CD4-positive, alpha-beta T cell treated with Interleukin-1 beta for 1 hour (primary cell): ENCODE results near the gene NCAN.
"Not testable (repeated sequence)": the region's sequence is repeated elsewhere in the genome, so short reads cannot be mapped to it uniquely, and the experiment has no call there.

ENCODE experiments used
- DNase-seq, 2 donors: peaks; one replicate each; pipeline ENCODE4 v3.0.0-alpha.2; 2020 to 2022

NCAN gene

DNA sequence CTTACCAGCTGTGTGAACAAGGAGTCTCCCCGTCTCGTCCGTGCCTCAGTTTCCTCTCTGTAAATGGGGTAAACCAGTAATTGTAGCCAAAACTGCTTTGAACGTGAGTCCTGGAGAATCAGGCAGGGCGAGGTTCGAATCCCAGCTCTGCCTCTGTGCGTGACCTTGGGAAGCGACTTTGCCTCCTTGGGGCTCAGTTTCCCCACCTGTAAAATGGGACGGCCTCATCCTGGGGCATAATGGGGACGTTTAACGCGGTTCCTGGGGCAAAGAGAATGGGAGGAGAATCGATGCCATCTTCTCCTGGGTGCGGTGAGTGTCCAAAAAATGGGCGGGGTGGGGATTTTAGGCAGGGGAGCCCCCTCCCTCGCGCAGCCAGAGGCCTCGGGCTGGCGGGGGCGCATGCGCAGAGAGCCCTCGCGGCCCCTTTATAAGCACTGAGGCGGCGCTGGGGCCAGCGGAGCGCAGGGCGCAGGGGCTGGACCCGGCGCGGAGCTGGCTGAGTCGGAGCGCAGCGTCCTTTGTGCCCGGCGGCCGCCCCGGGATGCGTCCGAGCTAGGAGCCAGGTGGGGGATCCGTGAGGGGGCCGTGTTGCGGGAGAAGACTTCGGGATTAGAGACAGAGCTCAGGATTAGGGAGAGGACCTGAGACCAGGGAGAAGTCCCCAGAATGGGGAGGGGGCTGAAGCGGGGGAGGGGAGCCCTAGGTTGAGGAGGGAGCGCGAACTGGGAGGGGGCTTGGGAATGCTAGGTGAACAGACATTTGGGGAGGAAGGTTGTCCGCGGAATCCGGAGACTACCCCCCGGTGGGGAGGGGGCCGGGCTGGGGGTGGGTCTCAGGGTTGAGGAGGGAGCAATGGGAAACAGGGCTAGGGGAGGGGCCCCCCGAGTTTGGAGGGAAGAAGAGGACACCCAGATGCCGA is at the start of gene NCAN:
Gene NCAN, plus strand, starts transcription at position 460 of the 922 bp plus-strand sequence. CDS start 4,996 bp downstream, outside the sequence.
- no peak for DNase-seq

DNA sequence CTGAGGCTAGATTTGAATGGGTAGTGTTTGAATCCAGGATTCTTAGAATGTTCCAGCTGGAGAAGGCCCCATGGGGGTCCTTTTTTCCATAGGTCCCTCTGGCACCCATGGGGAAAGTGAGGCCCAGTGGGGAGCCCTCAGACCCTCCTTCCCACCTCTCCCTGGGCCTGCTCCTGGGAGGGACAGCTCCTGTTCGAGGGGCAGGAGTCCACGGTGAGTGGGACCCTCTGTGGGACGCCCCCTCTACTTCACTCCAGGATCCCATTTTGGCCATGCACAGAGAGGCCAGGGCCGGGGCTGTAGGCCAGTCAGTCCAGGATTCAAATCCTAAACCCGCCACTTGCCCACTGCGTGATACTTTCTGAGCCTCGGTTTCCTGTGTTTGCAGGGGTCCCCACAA is 49.3 kb upstream of the NCAN start:
- no peak for DNase-seq

DNA sequence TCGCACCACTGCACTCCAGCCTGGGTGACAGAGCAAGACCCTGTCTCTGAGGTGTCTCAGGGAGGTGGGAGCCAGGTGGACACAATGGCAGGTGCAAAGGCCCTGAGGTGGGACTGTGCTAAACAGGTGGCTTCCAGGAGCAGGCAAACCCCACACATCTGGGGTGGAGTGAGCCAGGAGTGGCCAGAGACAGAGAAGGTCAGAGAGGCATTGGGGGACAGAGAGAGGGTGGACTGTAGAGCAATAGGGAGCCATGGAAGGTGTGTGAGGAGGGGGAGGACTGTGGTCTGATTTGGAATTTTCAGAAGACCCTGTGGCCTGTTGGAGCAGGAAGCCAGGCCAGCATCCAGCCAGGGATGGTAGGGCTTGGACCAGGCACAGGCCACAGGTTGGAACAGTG is 46.4 kb upstream of the NCAN start:
- DNase-seq = no peak

DNA sequence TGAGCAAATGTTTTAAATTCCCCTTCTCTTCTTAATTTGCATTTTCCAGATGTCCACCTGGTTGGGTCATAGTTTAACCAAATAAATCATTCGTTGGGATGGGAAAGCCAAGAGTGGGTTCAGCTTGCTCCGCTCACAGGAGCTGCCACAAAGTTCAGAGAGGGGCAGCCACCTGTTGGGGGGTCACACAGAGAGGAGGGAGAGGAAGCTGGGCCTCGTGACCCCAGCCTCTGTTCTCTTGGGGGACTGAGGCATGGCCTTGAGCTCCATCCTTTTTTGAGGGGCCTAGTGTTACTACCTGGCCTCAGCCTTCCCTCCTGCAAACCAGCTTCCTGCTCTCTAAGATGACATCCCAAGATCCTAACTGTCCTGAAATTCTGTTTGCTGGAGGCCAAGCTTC is 44.1 kb upstream of the NCAN start:
- no peak for DNase-seq

DNA sequence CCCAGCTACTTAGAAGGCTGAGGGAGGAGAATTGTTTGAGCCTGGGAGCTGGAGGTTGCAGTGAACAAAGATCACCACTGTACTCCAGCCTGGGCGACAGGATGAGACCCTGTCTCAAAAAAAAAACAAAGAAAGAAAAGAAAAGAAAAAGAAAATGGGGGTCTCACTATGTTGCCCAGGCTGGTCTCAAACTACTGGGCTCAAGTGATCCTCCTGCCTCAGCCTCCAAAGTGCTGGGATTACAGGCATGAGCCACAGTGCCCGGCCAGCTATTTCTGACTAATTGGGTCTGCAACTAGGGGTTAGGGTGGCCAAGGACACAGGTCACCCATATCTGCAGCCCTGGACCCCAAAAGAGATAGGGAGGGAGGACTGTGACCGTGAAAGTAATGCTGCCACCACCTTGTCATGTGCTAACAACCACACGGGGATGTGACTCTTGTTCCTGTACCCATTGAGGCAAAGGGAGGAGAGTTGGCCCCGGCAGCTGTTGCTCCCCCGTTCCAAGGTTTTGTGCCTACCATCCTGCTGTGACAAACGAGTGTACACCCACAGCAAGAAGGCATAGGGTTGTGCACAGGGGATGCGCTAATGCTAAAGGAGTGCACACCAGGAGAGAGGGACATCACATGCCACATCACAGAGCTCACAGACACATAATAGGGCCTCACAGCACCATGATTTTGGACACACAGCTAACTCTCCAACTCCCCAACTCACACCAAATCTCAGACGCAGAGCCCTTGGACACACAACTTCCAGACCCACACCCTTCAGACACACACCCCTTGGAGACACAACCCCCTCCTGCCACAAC is 42.3 kb upstream of the NCAN start:
- no peak for DNase-seq

DNA sequence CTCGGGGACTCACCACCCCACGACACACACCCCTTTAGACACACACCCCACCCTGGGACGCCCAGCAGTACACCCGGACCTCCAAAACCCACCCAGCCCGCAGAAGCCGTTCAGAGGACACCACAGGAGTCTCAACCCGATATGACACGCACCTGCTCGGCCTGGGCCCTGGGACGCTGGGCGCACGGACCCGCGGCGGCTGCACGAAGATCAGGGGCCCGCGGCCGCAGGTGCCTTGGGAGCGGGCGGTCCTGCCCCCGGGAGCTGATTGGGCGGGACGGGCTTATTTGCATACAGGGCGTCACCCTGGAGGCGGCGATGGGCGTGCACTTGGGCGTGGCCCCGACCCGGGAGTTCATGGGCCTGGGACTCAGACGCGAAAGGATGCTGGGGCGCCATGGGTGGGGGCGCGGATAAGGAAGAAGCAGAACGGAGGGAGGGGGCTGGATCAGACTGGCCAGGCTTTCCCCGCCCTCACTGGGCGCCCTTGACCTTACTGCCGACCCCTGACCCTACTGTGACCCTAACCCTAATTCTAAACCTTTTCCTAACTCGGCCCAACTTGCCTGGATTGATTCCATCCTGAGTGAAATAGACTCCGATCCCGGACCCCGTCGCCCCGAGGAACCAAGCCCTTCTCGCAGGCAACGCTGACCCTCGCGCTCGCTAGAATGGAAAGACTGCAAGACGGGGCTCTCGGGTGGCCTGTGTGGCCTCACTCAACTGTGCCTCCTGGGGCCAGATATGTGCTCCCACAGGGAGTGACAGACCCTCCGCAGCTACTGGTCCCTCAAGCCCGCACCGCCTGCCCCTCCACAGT is 41.5 kb upstream of the NCAN start, which contains the start of gene MEF2B:
Gene MEF2B, minus strand, starts transcription at position 211 of the 820 bp plus-strand sequence. CDS start 19,528 bp downstream, outside the sequence.
- peak; percentile 75 to 79 for DNase-seq

DNA sequence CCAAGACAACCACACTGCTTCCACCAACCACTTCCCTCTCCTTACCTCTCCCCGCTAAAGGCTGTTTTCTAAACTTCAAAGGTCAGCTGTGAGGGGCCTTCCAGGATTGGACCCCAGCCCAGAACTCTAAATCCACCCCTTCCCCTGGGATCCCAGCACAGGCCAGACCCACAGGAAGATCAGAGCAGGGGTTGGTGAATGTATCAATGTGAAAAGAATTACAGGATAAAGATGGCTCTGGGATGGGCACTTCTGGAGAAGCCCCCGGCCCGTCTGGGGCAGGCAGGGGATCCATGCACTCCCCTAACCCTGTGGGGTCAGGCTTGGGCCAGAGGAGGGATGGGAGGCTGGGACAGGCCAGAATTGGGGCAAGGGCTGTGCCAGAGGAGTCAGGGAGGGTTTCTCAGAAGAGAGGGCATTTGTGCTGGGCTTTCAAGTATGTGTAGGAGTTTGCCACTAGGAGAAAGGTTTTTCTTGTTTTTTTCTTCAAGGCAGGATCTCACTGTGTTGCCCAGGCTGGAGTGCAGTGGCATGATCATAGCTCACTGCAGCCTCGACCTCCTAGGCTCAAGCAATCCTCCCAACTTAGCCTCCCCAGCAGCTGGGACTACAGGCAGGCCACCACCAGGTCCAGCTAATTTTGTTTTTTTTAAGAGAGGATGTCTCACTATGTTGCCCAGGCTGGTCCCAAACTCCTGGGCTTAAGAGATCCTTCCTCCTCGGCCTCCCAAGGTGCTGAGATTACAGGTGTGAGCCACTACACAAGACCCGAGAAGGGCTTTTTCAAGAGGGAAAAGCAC is 40.7 kb upstream of the NCAN start:
- DNase-seq = no peak

DNA sequence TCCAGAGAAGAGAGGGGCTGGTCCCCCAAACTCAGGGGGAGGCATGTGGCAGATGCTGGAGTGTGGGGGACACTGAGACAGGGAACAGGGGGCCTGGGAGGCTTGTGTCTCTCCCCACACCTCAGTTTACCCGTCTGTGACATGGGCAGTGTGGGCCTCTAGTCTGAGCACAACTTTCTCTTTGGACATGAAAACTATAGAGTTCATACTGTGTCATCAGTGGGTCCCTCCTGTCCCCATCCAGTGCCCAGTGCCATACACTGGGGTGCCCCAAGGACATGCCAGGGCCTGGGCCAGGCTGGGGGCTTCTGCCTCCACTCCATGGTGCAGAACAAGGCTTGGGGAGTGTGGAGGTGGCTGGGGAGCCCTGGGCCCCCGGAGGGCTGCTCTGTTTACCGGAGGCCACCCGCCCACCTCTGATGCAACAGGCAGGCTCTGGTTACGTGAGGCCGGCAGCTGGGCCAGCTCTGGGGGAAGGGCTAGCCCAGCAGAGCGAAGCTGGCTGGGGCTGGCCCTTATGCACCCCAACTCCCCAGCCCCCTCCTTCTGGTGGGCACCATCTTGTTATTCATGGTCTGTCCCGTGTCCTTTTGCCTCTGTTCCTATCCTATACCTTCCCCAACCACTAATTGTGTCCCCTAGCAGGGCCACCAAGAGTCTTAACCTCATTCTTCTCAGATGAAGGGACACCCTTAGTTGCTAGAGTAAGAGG is 39.8 kb upstream of the NCAN start:
- no peak for DNase-seq

DNA sequence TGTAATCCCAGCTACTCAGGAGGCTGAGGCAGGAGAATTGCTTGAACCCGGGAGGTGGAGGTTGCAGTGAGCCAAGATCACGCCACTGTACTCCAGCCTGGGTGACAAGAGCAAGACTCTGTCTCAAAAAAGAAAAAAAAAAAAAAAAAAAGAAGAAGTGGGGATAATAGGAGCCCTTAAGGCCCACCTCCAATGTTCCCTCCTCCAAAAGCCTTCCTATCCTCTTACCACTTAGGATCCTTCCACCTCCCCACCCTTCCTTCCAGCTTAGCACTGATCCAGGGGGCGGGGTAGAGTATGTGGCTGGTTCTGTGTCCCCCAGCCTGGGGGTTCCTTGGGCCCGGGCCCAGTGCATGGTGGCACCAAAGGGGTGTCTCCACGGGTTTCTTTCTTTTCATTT is 38.5 kb upstream of the NCAN start:
- not testable (repeated sequence) for DNase-seq

DNA sequence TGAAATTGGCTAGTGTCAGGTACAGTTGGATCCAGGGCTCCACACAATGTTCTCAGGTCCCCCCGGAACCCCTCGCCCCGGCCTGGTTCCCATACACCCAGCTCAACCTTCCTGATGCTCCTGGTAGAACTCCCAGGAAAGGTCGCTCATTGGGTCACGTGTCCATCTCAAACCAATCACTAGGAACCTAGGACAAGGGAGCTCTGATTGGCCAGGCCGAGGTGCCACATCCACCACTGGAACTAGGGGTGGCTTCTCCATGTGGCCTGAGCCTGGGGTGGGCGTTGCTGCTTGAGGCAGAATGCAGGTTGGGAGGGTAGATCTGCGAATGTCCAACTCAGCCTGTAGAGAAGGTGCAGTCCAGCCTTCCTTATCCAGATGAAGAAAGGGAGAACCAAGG is 34.8 kb upstream of the NCAN start:
- no peak for DNase-seq

DNA sequence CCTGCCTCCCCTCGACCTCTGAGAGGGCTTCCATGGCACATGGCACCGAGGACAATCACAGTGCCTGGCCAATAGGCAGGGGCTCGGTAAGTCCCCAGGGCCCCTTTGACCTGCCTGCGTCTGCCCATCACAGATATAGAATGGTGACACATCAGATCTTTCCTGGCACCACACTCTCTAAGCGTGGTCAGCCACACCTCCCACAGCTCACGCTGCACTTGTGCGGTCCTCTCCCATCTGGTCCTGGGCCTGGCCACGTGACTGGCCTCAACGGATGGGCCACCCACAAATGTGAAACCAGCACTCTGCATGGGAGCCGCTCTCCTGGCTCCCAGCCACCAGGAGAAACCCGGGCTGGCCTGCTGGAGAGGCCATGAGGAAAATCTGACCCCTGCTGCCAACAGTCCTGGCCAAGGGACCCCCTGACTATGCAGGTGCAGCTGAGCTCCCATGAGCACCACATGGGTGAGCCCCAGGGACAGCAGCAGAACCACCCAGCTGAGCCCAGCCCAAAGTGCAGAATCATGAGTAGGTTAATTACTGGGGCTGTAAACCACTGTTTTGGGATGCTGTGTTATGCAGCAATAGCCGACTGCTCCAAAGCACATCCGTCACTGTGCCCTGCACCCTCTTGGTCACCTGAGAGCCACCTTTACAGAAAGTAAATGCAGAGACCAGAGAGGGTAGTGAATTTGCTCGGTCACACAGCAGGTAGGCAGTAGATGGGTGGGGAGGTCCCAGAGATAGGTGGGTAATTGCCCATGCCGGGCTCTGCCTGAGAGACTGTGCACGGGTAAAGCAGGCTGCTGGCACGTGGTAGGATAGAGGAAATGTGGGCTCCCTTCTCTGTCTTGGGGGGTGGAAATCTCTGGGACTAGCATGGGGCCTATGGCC is 32.0 kb upstream of the NCAN start:
- no peak for DNase-seq

DNA sequence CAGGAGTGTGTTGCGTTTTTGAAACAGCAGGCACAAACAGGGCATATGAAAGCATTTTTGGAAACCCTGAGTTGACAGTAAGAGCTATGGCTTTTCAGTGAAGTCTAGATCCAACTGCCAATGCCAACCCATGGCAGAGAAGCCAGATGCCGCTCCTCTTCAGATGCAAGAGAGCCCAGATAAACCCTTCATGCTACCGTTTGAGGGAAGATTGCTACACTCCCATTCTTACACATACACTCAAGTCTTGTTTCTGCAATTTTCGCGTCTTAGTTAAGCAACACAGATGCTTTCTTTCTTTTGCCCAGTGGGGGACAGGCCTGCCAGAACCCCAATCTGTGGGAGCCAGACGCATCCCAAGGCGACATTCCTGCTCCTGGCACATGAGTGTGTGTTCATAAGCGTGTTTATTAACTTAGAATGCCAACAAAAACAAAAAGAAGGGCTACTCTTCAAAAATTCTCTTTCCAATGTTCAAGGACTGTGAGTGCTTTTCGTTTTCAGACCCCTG is 30.2 kb upstream of the NCAN start:
- no peak for DNase-seq

DNA sequence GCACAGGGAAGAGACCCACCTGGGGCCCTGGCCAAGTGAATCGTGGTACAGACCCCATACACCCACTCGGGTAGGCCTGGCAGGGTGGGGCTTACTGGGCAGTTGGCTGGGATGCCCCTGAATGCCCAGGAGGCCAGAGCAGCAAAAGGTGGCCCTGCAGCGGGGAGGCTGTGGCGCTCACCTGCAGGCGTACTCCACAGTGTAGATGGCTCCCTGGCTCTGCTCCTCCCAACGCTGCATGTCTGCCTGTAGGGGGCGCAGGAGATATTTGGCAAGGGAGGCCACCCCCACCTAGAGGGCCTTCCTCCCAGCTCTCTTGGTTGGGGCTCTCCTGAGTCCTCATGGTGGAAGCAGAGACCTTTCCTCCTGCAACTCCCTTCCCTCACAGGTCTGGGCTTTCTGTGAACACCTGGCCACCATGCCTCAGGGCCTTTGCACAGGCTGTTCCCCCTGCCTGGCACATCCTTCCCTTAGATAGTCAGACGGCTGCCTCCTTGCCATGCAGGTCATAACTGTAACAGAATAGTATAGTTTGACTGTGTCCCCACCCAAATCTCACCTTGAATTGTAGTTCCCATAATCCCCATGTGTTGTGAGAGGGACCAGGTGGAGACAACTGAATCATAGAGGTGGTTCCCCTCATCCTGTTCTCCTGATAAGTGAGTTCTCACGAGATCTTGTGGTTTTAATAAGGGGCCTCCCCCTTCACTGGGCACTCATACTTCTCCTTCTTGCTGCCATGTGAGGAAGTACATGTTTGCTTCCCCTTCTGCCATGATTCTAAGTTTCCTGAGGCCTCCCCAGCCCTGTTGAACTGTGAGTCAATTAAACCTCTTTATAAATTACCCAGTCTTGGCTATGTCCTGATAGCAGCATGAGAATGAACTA is 25.7 kb upstream of the NCAN start:
- DNase-seq = peak; percentile 60 to 68

DNA sequence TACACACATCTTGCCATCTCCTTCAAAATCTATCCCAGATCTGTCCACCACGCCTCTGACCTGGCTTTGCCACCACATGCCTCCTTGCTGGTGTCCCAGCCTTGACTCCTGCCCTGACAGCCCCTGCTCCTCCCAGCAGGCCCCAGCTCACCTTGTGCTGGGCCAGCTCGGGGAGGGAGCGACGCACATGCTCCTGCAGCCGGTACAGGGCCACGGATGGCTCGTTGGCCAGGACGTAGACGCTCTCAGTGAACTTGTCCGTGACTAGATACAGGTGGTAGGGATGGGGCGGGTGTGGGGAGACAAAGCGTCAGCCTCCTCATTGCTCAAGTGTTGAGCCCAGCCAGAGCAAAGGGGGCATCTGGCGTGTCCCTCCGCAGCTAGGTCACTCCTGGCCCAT is 25.0 kb upstream of the NCAN start:
- DNase-seq = no peak

DNA sequence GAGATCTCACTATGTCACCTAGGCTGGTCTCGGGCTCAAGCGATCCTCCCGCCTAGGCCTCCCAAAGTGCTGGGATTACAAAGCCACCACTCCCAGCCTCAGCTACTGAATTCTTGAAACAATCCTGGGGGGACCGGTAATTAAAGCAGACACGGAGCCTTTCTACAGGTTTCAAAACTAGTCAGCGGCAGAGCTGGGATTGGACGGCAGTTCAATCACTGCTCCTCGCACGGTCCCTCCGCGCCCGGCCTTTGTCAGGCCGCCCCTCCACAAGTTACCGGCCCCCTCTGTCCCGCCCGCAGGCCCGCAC is 20.0 kb upstream of the NCAN start:
- no peak for DNase-seq

DNA sequence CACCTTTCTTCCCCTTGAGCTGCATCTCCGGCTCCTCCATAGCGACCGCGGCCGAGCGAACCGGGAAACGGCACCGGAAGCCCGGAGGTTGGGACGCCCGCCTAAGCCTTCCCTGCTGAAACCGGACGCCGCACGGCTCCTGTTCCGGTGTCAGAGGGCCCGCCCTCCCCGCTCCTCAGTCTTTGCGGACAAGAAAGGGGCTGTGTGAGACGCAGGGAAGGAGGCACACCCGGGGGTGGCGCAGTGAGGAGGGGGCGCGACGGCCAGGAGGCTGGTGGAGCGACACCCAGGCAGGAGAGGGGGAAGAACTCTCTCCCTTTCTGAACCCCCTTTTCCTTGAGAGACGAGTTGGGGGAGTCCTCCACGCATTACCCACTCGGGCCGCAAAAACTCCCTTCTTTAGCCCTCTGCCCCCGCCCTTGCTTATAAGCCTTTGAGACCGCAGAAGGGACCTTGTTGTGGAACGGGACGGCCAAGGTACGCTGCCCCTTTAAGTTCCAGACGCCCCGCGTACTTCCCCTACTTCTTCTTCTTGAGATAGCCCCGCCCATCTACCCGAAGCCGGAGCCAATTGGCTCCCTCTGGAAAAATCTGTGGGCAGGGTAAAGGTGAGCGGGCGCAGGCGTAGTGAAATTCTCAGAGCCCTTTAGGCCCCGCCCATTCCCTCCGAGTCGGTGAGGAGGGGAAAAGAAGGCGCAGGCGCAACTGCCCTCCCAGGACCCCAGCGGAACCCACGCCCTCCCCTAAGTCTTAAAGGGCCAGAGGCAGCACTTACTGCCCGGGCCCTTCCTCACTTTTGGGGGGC is 19.5 kb upstream of the NCAN start, which contains the start of the genes BORCS8 and RFXANK:
Gene BORCS8, minus strand, starts transcription at position 75 of the 805 bp plus-strand sequence. Its CDS starts 35 bp downstream, at position 40.
Gene RFXANK, plus strand, starts transcription at position 181 of the 805 bp plus-strand sequence. CDS start 1,689 bp downstream, outside the sequence.
- DNase-seq = peak; percentile 99

DNA sequence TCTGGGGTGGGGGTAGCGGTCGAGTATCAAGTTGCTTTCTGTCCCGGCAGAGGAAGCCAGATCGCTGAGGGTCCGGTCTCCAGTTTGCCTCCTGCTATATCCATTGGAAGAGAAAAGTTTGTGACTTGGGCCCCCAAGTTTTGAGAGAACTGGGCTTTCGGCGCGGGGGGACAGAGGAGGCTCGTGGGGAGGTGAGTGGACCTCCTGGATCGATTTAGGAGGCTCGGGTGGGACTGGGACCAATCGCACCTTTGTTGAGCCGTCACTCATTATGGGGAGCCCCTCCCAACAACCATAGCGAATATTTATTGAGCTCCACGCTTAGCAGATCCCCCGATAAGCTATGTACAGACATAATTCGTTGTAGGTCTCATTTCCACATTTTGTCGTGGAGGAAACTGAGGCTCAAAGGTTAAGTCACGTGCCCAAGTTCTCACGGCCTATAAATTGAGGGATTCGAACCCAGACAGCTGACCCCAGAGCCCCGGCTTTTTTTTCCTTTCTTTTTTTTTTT is 18.8 kb upstream of the NCAN start:
- DNase-seq = peak in 1 of 2 donors; percentile 28

DNA sequence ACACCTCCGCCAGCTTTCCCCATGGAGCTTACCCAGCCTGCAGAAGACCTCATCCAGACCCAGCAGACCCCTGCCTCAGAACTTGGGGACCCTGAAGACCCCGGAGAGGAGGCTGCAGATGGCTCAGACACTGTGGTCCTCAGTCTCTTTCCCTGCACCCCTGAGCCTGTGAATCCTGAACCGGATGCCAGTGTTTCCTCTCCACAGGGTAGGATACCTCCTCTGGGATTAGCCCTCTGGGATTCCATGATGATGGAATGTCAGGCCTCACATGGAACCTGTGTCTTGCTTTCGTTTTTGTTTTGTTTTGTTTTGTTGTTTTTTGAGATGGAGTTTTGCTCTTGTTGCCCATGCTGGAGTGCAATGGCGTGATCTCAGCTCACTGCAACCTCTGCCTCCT is 17.8 kb upstream of the NCAN start:
- DNase-seq = no peak
